Measurements from ENCODE around the gene MAN1A2. TPM values are rescaled to one million over a fixed set of nuclear protein-coding genes. Genes with fewer than 3 reads are reported as not detected.

Gene MAN1A2
- total RNA-seq, 1 experiment from 2014 or later, result 38.1 TPM

- Histone ChIP-seq H3K4me1 (ENCODE audit: control insufficient read depth in 1 of 2, insufficient read depth in 2 of 2, low read length in 2 of 2) (no peaks in the 10 kb centered on the region), H3K4me3 (replicated peaks in 1 of 2; ENCODE audit: low read depth in 1 of 2, low read length in 2 of 2) (no peak overlapping the region), H3K36me3 (ENCODE audit: control insufficient read depth in 1 of 2, insufficient read depth in 2 of 2, low read length in 2 of 2) (no peaks in the 10 kb centered on the region), H3K4me2 (ENCODE audit: low read length) (no peak overlapping the region), H3K9ac (ENCODE audit: low read length) (no peak overlapping the region), H3K9me2 (ENCODE audit: insufficient read depth) (no peaks in the 10 kb centered on the region), H2AFZ (ENCODE audit: low read depth, low read length, poor library complexity, severe bottlenecking) (no peak overlapping the region), H3K9me3 (ENCODE audit: control insufficient read depth in 1 of 2, insufficient read depth in 1 of 2, low read depth in 1 of 2, low read length in 2 of 2) (no peaks in the 10 kb centered on the region), H4K20me1 (ENCODE audit: insufficient read depth) (no peaks in the 10 kb centered on the region), H3K27ac (ENCODE audit: low read depth, low read length) (no peak overlapping the region), H3K27me3 (ENCODE audit: insufficient read depth, low read length) (no peaks in the 10 kb centered on the region), H3K79me2 (ENCODE audit: insufficient read depth, low read length) (no peaks in the 10 kb centered on the region)
- BruUV-seq (replicated peaks), result no TSS peak
- ChIA-PET RAD21 (ENCODE audit: low non-redundant PET in 1 of 2, low total read pairs in 2 of 2, uncharacterized antibody in 2 of 2, unreplicated experiment in 2 of 2) (no interaction called here), CTCF (no interaction called here), POLR2A (no interaction called here)
- intact Hi-C loops (cut with micrococcal nuclease), result no loop called here
- DNase-seq (ENCODE audit: low read depth, low spot score) (no peak), ATAC-seq (no peak)
- TF ChIP-seq, protein P1, sequence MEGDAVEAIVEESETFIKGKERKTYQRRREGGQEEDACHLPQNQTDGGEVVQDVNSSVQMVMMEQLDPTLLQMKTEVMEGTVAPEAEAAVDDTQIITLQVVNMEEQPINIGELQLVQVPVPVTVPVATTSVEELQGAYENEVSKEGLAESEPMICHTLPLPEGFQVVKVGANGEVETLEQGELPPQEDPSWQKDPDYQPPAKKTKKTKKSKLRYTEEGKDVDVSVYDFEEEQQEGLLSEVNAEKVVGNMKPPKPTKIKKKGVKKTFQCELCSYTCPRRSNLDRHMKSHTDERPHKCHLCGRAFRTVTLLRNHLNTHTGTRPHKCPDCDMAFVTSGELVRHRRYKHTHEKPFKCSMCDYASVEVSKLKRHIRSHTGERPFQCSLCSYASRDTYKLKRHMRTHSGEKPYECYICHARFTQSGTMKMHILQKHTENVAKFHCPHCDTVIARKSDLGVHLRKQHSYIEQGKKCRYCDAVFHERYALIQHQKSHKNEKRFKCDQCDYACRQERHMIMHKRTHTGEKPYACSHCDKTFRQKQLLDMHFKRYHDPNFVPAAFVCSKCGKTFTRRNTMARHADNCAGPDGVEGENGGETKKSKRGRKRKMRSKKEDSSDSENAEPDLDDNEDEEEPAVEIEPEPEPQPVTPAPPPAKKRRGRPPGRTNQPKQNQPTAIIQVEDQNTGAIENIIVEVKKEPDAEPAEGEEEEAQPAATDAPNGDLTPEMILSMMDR (IDR thresholded peaks at IDR 0.05 in 2 of 3, conservative IDR thresholded peaks at IDR 0.05 in 1 of 3; ENCODE audit: borderline replicate concordance in 1 of 3, insufficient read depth in 1 of 3, low read depth in 2 of 3, low read length in 2 of 3), result no peak
- TF ChIP-seq EZH2phosphoT487 (IDR thresholded peaks at IDR 0.05; ENCODE audit: borderline replicate concordance) (no peak), ELF1 (IDR thresholded peaks at IDR 0.05; ENCODE audit: borderline replicate concordance, low read depth) (no peak), REST (IDR thresholded peaks at IDR 0.05; ENCODE audit: low read depth) (no peak), SP1 (IDR thresholded peaks at IDR 0.05; ENCODE audit: low read depth) (no peak)
These were observed 192.7 kb downstream of the MAN1A2 start for GRCh38 chr1:117559985-117560384.

Measured in HCT116 (cell line).